ENCODE data around the gene OGA.

OGA gene

DNA sequence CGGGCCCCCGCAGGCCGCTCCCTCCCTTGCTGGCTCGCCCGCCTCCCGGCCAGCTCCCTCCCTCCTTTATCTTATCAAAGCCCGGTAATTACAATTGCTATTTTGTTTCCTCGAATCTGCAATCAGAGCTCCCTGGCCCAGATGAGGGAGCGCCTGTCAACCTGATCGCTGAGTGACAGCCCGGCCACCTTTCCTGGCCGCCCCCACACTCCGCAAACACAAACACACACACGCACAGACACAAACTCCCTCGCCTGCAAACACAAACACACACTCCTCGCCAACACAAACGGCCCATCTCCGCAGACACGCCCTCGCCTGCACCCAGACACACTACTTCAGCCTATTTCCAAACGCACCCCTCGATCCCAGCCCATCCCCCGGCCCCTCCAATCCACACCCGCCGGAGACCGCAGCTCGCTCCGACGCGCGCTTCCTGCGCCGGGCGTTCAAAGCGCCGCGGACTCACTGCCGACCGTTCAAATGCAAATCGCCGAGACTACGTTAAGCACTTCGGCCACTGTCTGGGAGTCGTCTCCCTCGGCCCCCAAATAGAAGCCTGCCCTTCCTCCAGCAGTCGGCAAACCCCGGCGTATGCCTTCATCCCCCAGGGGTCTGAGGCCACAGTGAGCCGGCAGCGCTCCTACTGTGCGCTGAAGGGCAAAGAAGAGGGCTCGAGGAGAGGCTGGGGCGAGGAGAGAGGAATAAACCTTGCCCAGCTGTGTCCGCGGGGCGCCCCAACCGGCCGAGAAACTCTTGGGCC lies 39.3 kb downstream of the OGA start:
- Histone ChIP-seq H3K4me3 (ENCODE audit: low read length) (peak overlapping the region; percentile 59), H3K79me2 (ENCODE audit: low read length) (peaks cover 16% of the 10 kb centered on the region), H3K9me2 (replicated peaks; ENCODE audit: insufficient read depth, low read length) (no peaks in the 10 kb centered on the region), H3K9ac (ENCODE audit: low read length) (peak overlapping the region; percentile 33; the same call in 1 of the 2 replicates), H3K4me1 (ENCODE audit: low read length) (peaks cover 17% of the 10 kb centered on the region), H3F3A (ENCODE audit: insufficient read depth, low read length) (0 out of 2 replicates have a peak, but pooled peaks cover 4% of the 10 kb centered on the region), H3K36me3 (replicated peaks; ENCODE audit: insufficient read depth, low read length) (no peaks in the 10 kb centered on the region), H2AFZ (ENCODE audit: low read length) (peak overlapping the region; percentile 63), H3K27ac (ENCODE audit: low read length) (no peak overlapping the region), H3K4me2 (ENCODE audit: low read depth, low read length) (peak overlapping the region; percentile 99), H3K9me3 (replicated peaks; ENCODE audit: insufficient read depth, low read length) (no peaks in the 10 kb centered on the region), H4K20me1 (ENCODE audit: insufficient read depth, low read length) (no peaks in the 10 kb centered on the region), H3K27me3 (replicated peaks; ENCODE audit: insufficient read depth, low read length) (peaks cover 36% of the 10 kb centered on the region)
- DNase-seq: peak; percentile 63
- TF ChIP-seq CTCF (IDR thresholded peaks at IDR 0.05; ENCODE audit: low read length) (no peak), EZH2 (optimal IDR thresholded peaks at IDR 0.05; ENCODE audit: low read depth, low read length) (no peak), EZH2phosphoT487 (IDR thresholded peaks at IDR 0.05; ENCODE audit: low read length) (no peak)

DNA sequence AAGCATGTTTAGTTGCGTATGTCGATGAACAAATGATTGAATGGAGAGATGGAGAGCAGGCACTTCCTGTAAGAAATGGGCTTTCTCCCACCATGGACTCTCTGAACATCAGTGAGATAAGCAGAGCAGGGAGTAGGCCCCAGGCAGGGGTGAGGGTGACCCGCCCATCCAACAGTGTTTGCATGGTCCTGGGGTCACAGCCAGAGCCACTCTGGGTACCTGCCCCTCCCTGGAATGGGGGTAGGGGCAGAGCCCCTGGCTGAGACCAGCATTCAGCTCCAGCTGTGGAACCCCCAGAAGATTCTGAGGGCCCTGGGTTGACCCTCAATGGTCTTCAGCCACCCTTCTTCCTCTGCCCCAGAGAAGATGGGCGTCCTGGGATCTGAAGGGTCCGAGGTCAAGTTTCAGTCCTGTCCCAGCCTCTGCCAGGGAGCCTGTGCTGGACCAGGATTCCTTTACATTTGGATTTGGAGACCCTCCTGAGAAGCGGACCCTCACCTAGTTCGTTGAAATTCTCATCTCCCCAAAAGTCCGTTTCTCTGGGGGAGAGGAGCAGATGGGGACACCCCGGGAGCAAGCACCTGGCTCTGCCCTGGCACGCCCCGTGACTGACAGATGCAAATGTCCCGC lies 40.0 kb downstream of the OGA start:
- H3K27ac ChIP-seq (ENCODE audit: low read length): no peak overlapping the region
- H3K4me2 ChIP-seq (ENCODE audit: low read depth, low read length): peak overlapping the region; percentile 99
- peaks cover 17% of the 10 kb centered on the region for H3K4me1 ChIP-seq (ENCODE audit: low read length)
- TF ChIP-seq EZH2 (optimal IDR thresholded peaks at IDR 0.05; ENCODE audit: low read depth, low read length) (no peak), EZH2phosphoT487 (IDR thresholded peaks at IDR 0.05; ENCODE audit: low read length) (no peak), CTCF (IDR thresholded peaks at IDR 0.05; ENCODE audit: low read length) (no peak)
- H3K27me3 ChIP-seq (replicated peaks; ENCODE audit: insufficient read depth, low read length): peaks cover 43% of the 10 kb centered on the region
- H3K9ac ChIP-seq (ENCODE audit: low read length): no peak overlapping the region; the same call in 1 of the 2 replicates
- peak overlapping the region; percentile 59 for H3K4me3 ChIP-seq (ENCODE audit: low read length)
- H3K79me2 ChIP-seq (ENCODE audit: low read length): peaks cover 16% of the 10 kb centered on the region
- no peaks in the 10 kb centered on the region for H3K36me3 ChIP-seq (replicated peaks; ENCODE audit: insufficient read depth, low read length)
- no peaks in the 10 kb centered on the region for H4K20me1 ChIP-seq (ENCODE audit: insufficient read depth, low read length)
- DNase-seq: no peak
- no peaks in the 10 kb centered on the region for H3K9me2 ChIP-seq (replicated peaks; ENCODE audit: insufficient read depth, low read length)
- H3F3A ChIP-seq (ENCODE audit: insufficient read depth, low read length): no peaks in the 10 kb centered on the region
- no peak overlapping the region; the same call in 1 of the 2 replicates for H2AFZ ChIP-seq (ENCODE audit: low read length)
- no peaks in the 10 kb centered on the region for H3K9me3 ChIP-seq (replicated peaks; ENCODE audit: insufficient read depth, low read length)

DNA sequence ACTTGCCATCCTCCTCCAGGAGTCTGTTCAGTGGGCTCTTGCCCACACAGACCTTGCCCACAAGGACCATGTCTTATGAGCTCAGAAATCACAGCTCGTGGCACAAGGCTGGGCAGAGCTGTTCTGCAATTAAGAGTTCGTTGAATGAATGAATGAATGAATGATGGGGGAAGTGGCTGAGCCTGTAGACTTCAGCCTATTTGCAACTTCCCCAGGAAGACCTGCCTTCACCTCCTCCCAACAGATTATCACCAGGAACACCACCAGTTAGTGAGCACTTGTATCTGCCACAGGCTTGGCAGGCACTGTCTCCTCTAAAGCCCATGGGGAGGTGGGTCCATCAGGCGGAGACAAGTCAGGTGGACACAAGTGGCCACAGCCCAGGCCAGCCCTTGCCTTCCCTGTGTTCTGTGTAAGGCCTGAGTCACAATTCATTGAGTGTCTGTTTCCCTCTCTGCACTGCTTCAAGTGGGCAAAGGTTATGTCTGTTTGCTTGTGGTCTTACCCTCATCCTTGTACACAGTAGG lies 40.6 kb downstream of the OGA start:
- no peak overlapping the region for H3K4me2 ChIP-seq (ENCODE audit: low read depth, low read length)
- no peak overlapping the region for H3K4me3 ChIP-seq (ENCODE audit: low read length)
- no peaks in the 10 kb centered on the region for H3K9me3 ChIP-seq (replicated peaks; ENCODE audit: insufficient read depth, low read length)
- peaks cover 17% of the 10 kb centered on the region for H3K4me1 ChIP-seq (ENCODE audit: low read length)
- H2AFZ ChIP-seq (ENCODE audit: low read length): no peak overlapping the region
- peaks cover 11% of the 10 kb centered on the region for H3K79me2 ChIP-seq (ENCODE audit: low read length)
- no peak overlapping the region for H3K9ac ChIP-seq (ENCODE audit: low read length)
- DNase-seq: no peak
- no peaks in the 10 kb centered on the region for H3K9me2 ChIP-seq (replicated peaks; ENCODE audit: insufficient read depth, low read length)
- TF ChIP-seq EZH2phosphoT487 (IDR thresholded peaks at IDR 0.05; ENCODE audit: low read length) (no peak), EZH2 (optimal IDR thresholded peaks at IDR 0.05; ENCODE audit: low read depth, low read length) (no peak), CTCF (IDR thresholded peaks at IDR 0.05; ENCODE audit: low read length) (no peak)
- H4K20me1 ChIP-seq (ENCODE audit: insufficient read depth, low read length): no peaks in the 10 kb centered on the region
- H3K27ac ChIP-seq (ENCODE audit: low read length): no peak overlapping the region
- H3F3A ChIP-seq (ENCODE audit: insufficient read depth, low read length): no peaks in the 10 kb centered on the region
- no peaks in the 10 kb centered on the region for H3K36me3 ChIP-seq (replicated peaks; ENCODE audit: insufficient read depth, low read length)
- H3K27me3 ChIP-seq (replicated peaks; ENCODE audit: insufficient read depth, low read length): peaks cover 49% of the 10 kb centered on the region

Data from MM.1S (cell line).